Activated T-helper 9 cell treated with anti-CD3 and anti-CD28 coated beads, Interleukin-2, amount 50 U/mL, for 16 hours (primary cell): ENCODE measurements around the gene TMEM233.

ENCODE experiments used
- DNase-seq: peaks from one replicate; pipeline ENCODE4 v3.0.0-alpha.2; 2020; ENCODE audit warnings: low read depth

TMEM233 gene

GRCh38 chr12:119659289-119659897, 65.8 kb downstream of the TMEM233 start:
- no peak for DNase-seq

- no peak for DNase-seq
These were observed 66.5 kb downstream of the TMEM233 start for GRCh38 chr12:119660076-119660475.

DNA sequence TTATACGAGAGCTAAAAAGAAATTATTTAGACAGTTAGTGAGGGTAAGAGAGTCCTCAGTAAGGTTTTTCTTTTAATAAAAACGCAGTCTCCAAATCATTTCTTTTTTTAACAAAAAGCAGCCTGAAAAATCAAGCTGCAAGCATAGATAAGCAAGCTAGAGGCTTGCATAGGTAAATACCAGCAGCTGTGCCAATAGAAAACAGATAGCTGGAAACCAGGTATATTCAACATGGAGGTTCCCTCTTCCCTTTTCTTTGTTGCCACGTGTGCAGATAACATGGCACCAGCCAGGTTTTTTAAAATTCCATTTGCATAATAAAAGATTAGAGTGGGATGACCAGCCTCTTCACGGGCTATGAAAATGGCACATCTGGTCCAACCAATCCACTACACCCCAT, 68.3 kb downstream of the TMEM233 start:
- no peak for DNase-seq

- no peak for DNase-seq
These were observed 71.1 kb downstream of the TMEM233 start for GRCh38 chr12:119664642-119665041.

DNA sequence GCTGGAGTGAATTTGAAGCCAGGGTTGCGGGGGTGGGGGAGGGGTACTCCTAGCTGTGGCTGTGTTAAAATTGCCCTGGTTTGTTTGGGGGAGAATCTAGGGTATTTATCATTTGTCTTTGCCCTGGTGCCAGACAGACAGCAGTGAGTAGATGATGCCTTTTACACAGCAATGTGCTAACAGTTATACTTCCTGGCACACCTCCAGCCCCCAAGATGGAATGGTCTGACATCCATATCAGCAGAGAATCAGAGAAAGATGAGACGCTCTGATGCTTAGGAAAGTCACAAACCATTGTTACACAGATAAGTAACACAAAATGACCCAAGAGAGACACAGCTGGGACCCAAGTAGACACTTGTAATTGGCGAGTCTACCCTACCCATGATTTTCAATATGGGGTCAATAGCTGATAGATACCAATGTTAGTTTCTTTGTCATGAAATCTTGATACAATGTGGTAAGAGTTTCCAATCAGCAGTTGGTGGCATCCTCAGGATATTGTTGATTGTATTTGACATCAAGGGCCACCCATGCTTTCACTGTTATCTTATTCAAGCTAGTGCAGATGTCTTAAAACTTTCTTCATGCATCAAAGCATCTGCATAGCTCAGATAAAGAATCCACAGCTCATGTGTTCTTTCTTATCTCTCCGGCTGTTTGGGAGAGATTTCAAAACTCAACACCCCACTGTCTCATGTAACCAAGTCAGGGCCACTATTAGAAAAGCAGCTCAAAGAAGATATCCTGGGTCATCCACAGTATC, 71.8 kb downstream of the TMEM233 start:
- no peak for DNase-seq

DNA sequence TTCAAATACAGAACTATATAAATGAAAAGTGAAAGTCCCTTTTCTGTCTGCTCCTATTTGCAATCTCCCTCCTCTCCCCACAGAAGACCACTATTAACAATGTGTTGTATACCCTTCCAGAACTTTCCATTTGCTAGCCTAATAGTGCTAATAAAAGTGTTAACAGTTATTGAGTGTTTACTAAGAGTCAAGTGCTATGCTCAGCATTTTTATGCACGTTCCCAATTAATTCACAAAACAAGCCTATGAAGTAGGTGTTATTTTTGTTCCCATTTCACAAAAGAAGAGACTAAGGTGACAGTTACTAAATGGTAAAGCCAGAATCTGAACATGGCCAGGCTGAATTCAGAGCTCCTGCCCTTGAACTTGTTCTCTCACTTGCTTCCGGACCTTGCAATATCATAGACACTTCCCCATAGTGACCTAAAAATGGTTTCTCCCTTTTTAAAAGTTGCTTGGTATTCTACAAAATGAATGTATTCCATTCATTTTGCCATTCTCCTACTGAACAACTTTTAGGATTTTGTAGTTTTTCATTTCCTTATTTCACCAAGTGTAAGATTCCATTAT, 72.7 kb downstream of the TMEM233 start:
- no peak for DNase-seq

GRCh38 chr12:119666900-119667576, 73.5 kb downstream of the TMEM233 start:
- DNase-seq: no peak

- peak; percentile 92 for DNase-seq
These were observed 74.2 kb downstream of the TMEM233 start, which contains the start of gene PRKAB1 for GRCh38 chr12:119667577-119668323. Gene PRKAB1, plus strand, starts transcription at chr12:119668133. Its CDS starts 112 bp downstream, at chr12:119668245.

DNA sequence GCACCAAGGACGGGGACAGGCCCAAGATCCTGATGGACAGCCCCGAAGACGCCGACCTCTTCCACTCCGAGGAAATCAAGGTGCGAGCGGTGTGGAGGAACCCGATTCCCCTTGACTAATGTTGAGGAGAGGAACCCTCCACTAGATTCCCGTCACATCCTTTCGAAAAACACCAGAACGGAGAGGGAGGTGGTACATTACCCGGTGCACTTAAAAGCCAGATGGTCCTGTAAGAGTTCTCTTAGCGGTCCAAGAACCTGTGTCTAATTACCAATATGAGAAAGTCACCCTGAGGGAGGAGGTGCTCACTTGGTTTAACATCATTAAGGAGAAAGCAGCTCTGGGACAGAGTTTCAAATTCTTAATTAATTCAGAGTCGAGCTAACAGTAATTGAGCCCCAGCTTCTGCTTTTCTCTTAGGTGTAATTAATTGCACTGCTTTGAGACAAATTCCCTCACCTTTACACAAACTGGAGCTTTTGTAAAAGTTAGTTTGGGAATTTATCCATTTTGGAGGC, 74.8 kb downstream of the TMEM233 start:
- DNase-seq: no peak

GRCh38 chr12:119669744-119670472, 76.3 kb downstream of the TMEM233 start:
- DNase-seq: no peak

- no peak for DNase-seq
These were observed 77.5 kb downstream of the TMEM233 start for GRCh38 chr12:119671070-119671469.

- no peak for DNase-seq
These were observed 78.6 kb downstream of the TMEM233 start for GRCh38 chr12:119672194-119672593.

DNA sequence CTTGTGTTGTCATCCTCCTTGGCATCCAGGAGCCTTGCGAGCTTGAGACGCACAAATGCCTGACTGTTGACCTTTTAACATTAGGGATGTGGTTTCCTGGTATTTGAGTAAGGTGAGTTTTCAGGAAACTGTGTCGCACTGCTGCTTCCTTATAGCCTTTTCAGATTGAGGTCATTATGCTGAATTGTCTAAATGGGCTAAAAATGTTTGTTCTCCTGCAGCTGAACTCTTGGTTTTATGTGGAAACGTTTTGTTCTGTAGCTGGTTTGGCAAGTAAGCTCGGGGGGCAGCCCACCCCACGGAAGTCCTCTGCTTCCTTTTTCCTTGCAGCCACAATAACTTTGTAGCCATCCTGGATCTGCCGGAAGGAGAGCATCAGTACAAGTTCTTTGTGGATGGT, 80.1 kb downstream of the TMEM233 start:
- no peak for DNase-seq

- DNase-seq: no peak
These were observed 81.0 kb downstream of the TMEM233 start for GRCh38 chr12:119674560-119674959.

DNA sequence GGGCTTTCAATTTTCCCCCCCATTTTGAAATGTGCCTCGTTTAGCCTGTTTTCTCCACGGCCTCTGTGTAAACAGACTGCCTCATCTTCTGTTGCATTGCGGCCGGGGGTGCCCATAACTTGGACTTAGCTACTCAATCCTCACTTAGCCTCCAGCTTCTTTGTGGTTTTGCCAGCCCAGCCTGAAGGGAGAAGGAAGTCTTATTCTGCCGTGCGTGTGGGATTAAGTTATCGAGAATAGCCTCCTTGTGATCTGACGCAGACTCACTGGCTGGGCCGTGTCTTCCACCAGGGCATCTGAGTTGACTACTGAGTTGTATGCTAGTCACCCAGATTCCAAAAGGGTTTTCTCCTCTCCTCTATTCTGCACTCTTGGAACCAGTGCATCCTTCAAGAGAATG, 82.4 kb downstream of the TMEM233 start:
- DNase-seq: no peak

DNA sequence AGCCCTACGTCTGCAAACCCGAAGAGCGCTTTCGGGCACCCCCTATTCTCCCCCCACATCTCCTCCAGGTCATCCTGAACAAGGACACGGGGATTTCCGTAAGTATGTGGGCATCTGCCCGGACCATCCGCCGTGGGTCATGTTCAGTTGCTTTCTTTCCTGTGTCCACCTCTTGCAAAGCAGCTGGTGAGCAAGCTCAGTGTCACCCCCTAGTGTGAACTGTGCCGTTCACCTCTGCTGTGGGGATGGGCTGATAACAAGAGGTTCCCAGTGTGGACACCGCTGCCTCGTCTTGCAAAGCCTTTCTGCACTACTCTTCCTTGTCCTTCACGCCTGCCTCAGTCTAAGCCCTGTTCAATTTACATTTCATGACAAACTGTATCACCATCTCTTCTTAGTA, 83.0 kb downstream of the TMEM233 start:
- no peak for DNase-seq

DNA sequence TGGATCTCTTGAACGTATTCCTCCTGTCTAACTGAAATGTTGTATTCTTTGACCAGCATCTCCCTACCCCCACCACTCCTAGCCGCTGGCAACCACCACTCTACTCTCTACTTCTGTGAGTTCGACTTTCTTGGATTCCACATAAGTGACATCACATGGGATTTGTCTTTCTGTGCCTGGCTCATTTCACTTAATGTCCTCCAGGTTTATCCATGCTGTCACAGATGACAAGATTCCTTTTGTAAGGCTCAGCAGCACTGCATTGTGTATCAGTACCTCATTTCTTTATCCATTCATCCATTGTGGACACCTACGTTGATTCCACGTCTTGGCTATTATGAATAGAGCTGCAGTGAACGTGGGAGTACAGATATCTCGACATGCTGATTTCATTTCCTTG, 84.9 kb downstream of the TMEM233 start:
- no peak for DNase-seq

GRCh38 chr12:119679081-119679480, 85.5 kb downstream of the TMEM233 start:
- no peak for DNase-seq

DNA sequence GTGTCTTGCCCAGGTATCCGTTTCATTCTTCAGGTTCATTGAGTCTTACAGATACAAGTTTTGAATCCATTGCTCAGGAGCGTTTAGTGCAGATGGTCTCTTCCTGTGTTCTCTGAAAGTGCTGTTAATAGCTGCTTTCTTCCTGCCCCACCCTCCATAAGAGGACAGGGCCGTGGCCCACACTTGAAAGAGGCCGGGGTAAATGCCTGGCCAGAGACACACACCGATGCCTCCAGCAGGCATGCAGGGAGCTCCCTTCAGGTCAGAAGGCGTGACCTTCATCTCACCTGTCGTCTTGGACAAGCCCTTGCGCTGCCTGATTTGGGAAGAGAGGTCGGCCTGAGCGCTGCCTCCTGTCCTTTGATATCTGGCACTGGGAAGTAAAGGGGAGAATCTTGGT, 85.9 kb downstream of the TMEM233 start:
- DNase-seq: no peak

DNA sequence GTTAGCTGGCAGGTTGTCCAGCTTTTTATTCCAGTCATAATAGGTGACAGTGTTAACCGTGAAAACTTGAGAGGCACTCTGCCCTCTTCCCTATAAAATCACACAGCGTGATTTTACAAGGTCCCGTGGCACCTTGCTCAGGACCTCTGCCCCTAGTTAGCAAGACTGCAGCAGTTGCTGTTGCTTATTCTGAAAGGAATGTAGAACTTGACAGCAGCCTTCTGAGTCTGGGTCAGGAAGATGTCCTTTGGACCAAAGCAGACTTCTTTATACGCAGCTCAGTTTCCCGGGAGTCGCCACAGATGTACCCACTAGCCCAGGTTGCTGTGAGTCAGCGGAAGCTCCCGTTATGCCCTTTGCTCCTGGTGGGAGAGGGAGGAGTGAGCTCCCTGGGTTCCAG, 87.5 kb downstream of the TMEM233 start:
- no peak for DNase-seq
